Caco-2 (cell line): Measurements from ENCODE around the gene GALNS. TPM values are rescaled to one million over a fixed set of nuclear protein-coding genes. Genes with fewer than 3 reads are reported as not detected.

Source experiments
- BruUV-seq: library from RNA; stranded (reverse); fragments of 400-500 nt; replicated peaks from 2 replicates; lab custom pipeline; 2021; lab: Mats Ljungman, UMichigan
- CTCF ChIA-PET: fragments of 300-600 bp; sonication (Branson Sonifier 250); formaldehyde crosslinking; loops from one replicate; lab custom pipeline; 2022; ENCODE audit warnings: antibody characterized with exemption; lab: Charles Lee
- POLR2A ChIA-PET: fragments of 300-600 bp; sonication (Branson Sonifier 250); formaldehyde crosslinking; loops from one replicate; lab custom pipeline; 2022; ENCODE audit warnings: antibody characterized with exemption; lab: Charles Lee
- DNase-seq, 2 experiments: peaks; one replicate each; pipeline versions ENCODE4 v3.0.0 to v3.0.0-alpha.2; 2020 to 2022
- H3K27me3 ChIP-seq: replicated peaks from 2 replicates; pipeline ENCODE4 v1.6.0; 2011; ENCODE audit warnings: low read length; ENCODE audit not compliant: control insufficient read depth, insufficient read depth
- H3K36me3 ChIP-seq: 2 replicates; pipeline ENCODE4 v1.5.1; 2011; ENCODE audit warnings: low read length; ENCODE audit not compliant: control insufficient read depth, insufficient read depth
- H3K4me1 ChIP-seq: fragments of 250-450 bp; sonication (Bioruptor Pico); 2 replicates; pipeline ENCODE4 v1.5.1; 2020; ENCODE audit warnings: mild to moderate bottlenecking
- H3K4me3 ChIP-seq: 2 replicates; pipeline ENCODE4 v1.5.1; 2011; ENCODE audit warnings: low read depth, mild to moderate bottlenecking, control low read depth, low read length
- H3K9me3 ChIP-seq: fragments of 250-450 bp; sonication (Bioruptor Pico); 2 replicates; pipeline ENCODE4 v1.5.1; 2020; ENCODE audit warnings: mild to moderate bottlenecking, moderate library complexity
- H3K27ac Mint-ChIP-seq: one replicate; pipeline ENCODE4 v1.8.0; 2022; ENCODE audit warnings: mixed read lengths; ENCODE audit not compliant: unreplicated experiment
- H3K27me3 Mint-ChIP-seq: one replicate; pipeline ENCODE4 v1.8.0; 2022; ENCODE audit warnings: mixed read lengths; ENCODE audit not compliant: insufficient read depth, unreplicated experiment
- H3K36me3 Mint-ChIP-seq: one replicate; pipeline ENCODE4 v1.8.0; 2022; ENCODE audit warnings: mild to moderate bottlenecking, mixed read lengths; ENCODE audit not compliant: insufficient read depth, unreplicated experiment
- H3K4me1 Mint-ChIP-seq: one replicate; pipeline ENCODE4 v1.8.0; 2022; ENCODE audit warnings: low read depth, mixed read lengths; ENCODE audit not compliant: unreplicated experiment
- H3K4me3 Mint-ChIP-seq: one replicate; pipeline ENCODE4 v1.8.0; 2022; ENCODE audit warnings: mild to moderate bottlenecking, moderate library complexity, mixed read lengths; ENCODE audit not compliant: unreplicated experiment
- H3K9me3 Mint-ChIP-seq: one replicate; pipeline ENCODE4 v1.8.0; 2022; ENCODE audit warnings: mixed read lengths; ENCODE audit not compliant: unreplicated experiment
- intact Hi-C: fragments of 100-400 bp; cut with micrococcal nuclease; formaldehyde crosslinking; loops from one replicate; pipeline ENCODE4 v1.10.0; 2022; ENCODE audit not compliant: unreplicated experiment
- total RNA-seq: library from RNA; stranded (reverse); gene quantifications from 2 replicates; pipeline ENCODE4 v1.2.3, GENCODE V29; 2022
- TF ChIP-seq, protein P1 (sequence below), 2 experiments: fragments of 200-600 bp in 1 of 2; IDR thresholded peaks; 1 replicate in 1 of 2; 2 replicates in 1 of 2; pipeline versions ENCODE4 v1.5.1 to v1.8.0; 2011 to 2022; ENCODE audit warnings: antibody characterized with exemption in 1 of 2, control low read depth in 1 of 2, inconsistent platforms in 1 of 2, low read depth in 1 of 2, low read length in 1 of 2, mild to moderate bottlenecking in 1 of 2, moderate library complexity in 1 of 2; ENCODE audit not compliant: insufficient read depth in 1 of 2, severe bottlenecking in 1 of 2, unreplicated experiment in 1 of 2

GALNS gene
- total RNA-seq, 1 experiment from 2014 or later: 57.8 TPM

DNA sequence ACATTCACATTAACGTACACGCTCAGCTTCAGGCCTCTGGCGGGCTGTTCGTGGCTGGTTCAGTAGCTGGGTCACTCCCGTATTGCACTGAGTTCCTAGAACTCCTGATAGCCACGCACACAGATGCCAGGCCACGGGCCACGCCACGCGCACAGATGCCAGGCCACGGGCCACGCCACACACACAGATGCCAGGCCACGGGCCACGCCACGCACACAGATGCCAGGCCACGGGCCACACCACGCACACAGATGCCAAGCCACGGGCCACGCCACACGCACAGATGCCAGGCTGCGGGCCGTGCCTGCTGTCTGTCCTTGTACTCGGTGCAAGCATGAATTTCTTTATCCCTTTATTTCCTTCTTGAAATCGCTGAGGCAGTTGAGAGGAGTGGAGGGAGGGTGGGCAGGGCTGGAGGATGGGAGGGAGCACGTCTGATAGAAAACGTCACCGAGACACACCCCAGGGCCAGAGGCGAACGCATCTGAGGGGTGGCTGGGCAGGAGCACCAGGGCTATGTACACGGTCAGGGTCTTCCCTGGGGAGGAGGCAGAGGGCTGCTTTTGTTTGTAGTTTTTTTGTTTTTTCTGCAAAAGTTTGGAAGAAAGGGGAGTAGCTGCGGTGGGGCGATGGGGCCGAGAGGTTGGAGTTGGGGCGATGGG lies 18.3 kb upstream of the GALNS start:
- H3K36me3 Mint-ChIP-seq: no peaks in the 10 kb centered on the region
- no peaks in the 10 kb centered on the region for H3K9me3 Mint-ChIP-seq
- no peak overlapping the region for H3K27ac Mint-ChIP-seq
- DNase-seq: no peak
- H3K4me1 Mint-ChIP-seq: no peaks in the 10 kb centered on the region
- Histone ChIP-seq H3K36me3 (no peaks in the 10 kb centered on the region), H3K4me1 (peaks cover 9% of the 10 kb centered on the region), H3K27me3 (no peaks in the 10 kb centered on the region; the same call in 1 of the 2 replicates), H3K9me3 (no peaks in the 10 kb centered on the region), H3K4me3 (no peak overlapping the region)
- H3K4me3 Mint-ChIP-seq: no peak overlapping the region
- H3K27me3 Mint-ChIP-seq: peaks cover 12% of the 10 kb centered on the region
- intact Hi-C loops: no loop called here
- TF ChIP-seq, protein P1, sequence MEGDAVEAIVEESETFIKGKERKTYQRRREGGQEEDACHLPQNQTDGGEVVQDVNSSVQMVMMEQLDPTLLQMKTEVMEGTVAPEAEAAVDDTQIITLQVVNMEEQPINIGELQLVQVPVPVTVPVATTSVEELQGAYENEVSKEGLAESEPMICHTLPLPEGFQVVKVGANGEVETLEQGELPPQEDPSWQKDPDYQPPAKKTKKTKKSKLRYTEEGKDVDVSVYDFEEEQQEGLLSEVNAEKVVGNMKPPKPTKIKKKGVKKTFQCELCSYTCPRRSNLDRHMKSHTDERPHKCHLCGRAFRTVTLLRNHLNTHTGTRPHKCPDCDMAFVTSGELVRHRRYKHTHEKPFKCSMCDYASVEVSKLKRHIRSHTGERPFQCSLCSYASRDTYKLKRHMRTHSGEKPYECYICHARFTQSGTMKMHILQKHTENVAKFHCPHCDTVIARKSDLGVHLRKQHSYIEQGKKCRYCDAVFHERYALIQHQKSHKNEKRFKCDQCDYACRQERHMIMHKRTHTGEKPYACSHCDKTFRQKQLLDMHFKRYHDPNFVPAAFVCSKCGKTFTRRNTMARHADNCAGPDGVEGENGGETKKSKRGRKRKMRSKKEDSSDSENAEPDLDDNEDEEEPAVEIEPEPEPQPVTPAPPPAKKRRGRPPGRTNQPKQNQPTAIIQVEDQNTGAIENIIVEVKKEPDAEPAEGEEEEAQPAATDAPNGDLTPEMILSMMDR (IDR thresholded peaks at IDR 0.05; ENCODE audit: insufficient read depth in 1 of 2, low read depth in 1 of 2, low read length in 1 of 2, severe bottlenecking in 1 of 2, unreplicated experiment in 1 of 2): no peak
- POLR2A ChIA-PET: no interaction called here
- CTCF ChIA-PET: no interaction called here
- no TSS peak for BruUV-seq

DNA sequence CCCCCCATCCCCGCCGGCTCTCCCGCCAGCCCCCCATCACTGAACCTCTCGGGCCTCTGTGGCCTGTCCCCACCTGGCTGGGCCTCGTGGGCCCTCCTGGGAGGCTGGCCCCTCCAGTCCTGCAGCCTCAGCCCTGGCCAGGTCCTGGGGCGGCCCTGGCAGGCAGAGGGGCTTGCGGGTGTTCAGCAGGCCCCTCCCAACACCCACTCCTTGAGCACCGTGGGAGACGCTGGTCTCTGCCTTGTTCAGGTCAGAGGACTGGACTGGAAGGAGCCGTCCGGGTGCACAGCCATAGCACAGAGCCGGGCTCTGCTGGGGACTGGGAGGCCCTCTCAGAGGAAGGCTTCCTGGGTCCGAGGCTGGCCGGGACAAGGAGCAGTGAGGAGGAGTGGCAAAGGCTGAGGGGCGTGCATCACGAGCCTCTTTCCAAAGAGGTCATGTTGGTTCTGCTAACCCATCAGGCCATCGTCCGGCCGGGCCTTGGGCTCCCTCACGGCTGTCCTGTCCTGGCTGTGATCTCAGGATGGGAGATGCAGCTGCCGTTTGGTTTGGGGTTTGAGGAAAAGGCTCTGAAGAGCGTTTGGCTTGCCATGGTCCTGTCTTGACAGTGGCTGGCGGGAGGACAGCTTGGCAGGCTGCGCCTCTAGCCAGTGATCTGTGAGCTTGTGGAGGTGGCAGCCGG lies 16.0 kb upstream of the GALNS start:
- Mint-ChIP-seq H3K27me3 (peaks cover 10% of the 10 kb centered on the region), H3K4me1 (no peaks in the 10 kb centered on the region), H3K4me3 (no peak overlapping the region), H3K9me3 (no peaks in the 10 kb centered on the region), H3K36me3 (no peaks in the 10 kb centered on the region), H3K27ac (no peak overlapping the region)
- H3K9me3 ChIP-seq: no peaks in the 10 kb centered on the region
- H3K27me3 ChIP-seq: no peaks in the 10 kb centered on the region; the same call in 1 of the 2 replicates
- CTCF ChIA-PET: no interaction called here
- TF ChIP-seq, protein P1 (IDR thresholded peaks at IDR 0.05; ENCODE audit: insufficient read depth in 1 of 2, low read depth in 1 of 2, low read length in 1 of 2, severe bottlenecking in 1 of 2, unreplicated experiment in 1 of 2): no peak
- DNase-seq: no peak
- POLR2A ChIA-PET: no interaction called here
- H3K4me3 ChIP-seq: no peak overlapping the region
- intact Hi-C loops: no loop called here
- BruUV-seq: no TSS peak
- H3K36me3 ChIP-seq: no peaks in the 10 kb centered on the region
- H3K4me1 ChIP-seq: no peaks in the 10 kb centered on the region

DNA sequence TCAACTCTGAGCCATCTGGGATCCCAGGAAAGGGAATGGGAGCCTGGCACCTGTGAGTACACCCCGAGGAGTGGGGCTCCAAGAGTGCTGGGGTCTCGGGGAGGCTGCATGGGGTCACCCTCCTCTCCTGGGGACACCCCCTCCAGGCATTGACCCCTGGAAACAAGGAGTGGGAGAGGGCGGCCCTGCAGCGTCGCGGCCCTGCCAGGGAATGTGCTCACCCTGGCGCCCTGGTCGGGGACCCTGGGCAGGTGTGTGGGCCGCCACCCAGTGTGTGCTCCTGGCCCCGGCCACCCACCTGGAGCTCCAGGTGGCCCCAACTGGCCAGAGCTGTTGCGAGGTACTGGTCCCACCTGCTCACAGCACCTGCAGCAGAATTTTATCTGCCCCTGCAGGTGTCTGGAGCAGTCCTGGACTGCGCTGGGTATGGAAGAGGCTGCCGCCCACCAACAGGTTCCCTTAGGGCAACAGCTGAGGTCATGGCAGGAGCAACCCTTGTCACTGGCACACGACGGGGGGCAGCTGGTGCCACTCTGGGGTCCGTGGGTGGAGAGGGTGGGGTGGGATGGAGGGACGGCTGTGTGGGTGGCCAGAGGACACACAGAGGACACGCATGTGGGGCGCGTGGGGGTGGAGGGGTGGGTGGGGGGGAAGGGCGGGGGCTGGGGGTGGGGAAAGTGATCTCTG lies 15.1 kb upstream of the GALNS start:
- Histone ChIP-seq H3K4me3 (no peak overlapping the region), H3K27me3 (no peaks in the 10 kb centered on the region; the same call in 1 of the 2 replicates), H3K36me3 (no peaks in the 10 kb centered on the region), H3K4me1 (no peaks in the 10 kb centered on the region), H3K9me3 (no peaks in the 10 kb centered on the region)
- no peaks in the 10 kb centered on the region for H3K36me3 Mint-ChIP-seq
- TF ChIP-seq, protein P1 (IDR thresholded peaks at IDR 0.05; ENCODE audit: insufficient read depth in 1 of 2, low read depth in 1 of 2, low read length in 1 of 2, severe bottlenecking in 1 of 2, unreplicated experiment in 1 of 2): no peak
- no peaks in the 10 kb centered on the region for H3K9me3 Mint-ChIP-seq
- H3K27ac Mint-ChIP-seq: no peak overlapping the region
- H3K27me3 Mint-ChIP-seq: peaks cover 10% of the 10 kb centered on the region
- H3K4me1 Mint-ChIP-seq: no peaks in the 10 kb centered on the region
- DNase-seq: no peak
- no TSS peak for BruUV-seq
- ChIA-PET POLR2A (no interaction called here), CTCF (interaction anchor here (0.6 kb wide), 1 partner anchor 8 kb away, joined by 4 read pairs; no protein-coding TSS in a partner anchor)
- no peak overlapping the region for H3K4me3 Mint-ChIP-seq
- intact Hi-C loops: no loop called here
